Panc1 (cell line): ENCODE results near the gene MYCBP2.

Experiments
- POLR2AphosphoS5 ChIP-seq: IDR thresholded peaks from 2 replicates; pipeline ENCODE4 v1.6.1; 2012; ENCODE audit warnings: mild to moderate bottlenecking, low read depth, low read length, moderate library complexity
- REST ChIP-seq, 2 experiments: IDR thresholded peaks; 2 replicates each; pipeline ENCODE4 v1.6.1; 2011 to 2012; ENCODE audit warnings: low read depth in 2 of 2, control low read depth in 1 of 2, low read length in 1 of 2, mild to moderate bottlenecking in 1 of 2, moderate library complexity in 1 of 2; ENCODE audit not compliant: insufficient read depth in 1 of 2
- SIN3A ChIP-seq: IDR thresholded peaks from 2 replicates; pipeline ENCODE4 v1.6.1; 2012; ENCODE audit warnings: low read depth, mild to moderate bottlenecking, low read length, moderate library complexity, borderline replicate concordance; ENCODE audit not compliant: insufficient read depth
- TF ChIP-seq, protein P1 (sequence below): fragments of 450-650 bp; IDR thresholded peaks from 2 replicates; pipeline ENCODE4 v1.5.1; 2017; ENCODE audit warnings: mild to moderate bottlenecking

DNA sequence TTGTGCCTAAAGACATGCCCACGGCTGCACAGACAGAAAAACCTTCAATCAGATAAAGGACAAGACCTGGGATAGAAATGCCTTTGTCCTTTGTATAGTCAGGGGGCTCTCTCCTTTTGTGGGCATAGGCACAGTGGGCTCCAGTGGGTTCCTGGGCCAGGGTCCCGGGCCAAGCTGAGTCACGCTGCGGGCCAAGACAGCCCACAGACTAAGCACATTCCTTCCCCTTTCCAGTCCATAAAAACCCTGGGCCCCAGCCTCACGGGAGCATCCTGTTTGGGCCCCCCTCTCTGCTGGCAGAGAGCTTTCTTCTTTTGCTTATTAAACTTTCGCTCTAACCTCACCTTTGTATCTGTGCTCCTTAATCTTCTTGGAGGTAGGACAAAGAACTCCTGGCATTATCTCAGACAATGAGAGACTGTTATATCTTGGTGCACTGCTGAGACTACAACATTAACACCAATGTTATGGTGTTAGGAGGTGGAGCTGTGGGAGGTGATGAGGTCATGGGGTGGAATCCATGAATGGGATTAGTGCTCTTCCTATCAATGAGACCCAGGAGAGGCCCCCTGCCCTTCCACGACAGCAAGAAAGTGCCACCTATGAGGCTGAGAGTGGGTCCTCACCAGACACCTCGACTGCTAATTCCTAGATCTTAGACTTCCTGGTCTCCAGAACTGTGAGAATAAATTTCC, 279.1 kb downstream of the MYCBP2 start:
- no peak for TF ChIP-seq SIN3A
- TF ChIP-seq, protein P1, sequence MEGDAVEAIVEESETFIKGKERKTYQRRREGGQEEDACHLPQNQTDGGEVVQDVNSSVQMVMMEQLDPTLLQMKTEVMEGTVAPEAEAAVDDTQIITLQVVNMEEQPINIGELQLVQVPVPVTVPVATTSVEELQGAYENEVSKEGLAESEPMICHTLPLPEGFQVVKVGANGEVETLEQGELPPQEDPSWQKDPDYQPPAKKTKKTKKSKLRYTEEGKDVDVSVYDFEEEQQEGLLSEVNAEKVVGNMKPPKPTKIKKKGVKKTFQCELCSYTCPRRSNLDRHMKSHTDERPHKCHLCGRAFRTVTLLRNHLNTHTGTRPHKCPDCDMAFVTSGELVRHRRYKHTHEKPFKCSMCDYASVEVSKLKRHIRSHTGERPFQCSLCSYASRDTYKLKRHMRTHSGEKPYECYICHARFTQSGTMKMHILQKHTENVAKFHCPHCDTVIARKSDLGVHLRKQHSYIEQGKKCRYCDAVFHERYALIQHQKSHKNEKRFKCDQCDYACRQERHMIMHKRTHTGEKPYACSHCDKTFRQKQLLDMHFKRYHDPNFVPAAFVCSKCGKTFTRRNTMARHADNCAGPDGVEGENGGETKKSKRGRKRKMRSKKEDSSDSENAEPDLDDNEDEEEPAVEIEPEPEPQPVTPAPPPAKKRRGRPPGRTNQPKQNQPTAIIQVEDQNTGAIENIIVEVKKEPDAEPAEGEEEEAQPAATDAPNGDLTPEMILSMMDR = no peak
- no peak for TF ChIP-seq POLR2AphosphoS5
- no peak for TF ChIP-seq REST (IDR thresholded peaks at IDR 0.05; ENCODE audit: insufficient read depth in 1 of 2, low read depth in 2 of 2, low read length in 1 of 2)
